Panc1 (cell line): Measurements from ENCODE around the gene SLC6A13. TPM values are rescaled to one million over a fixed set of nuclear protein-coding genes. Genes with fewer than 3 reads are reported as not detected.

Source experiments
- ATAC-seq: fragments of 200-7000 bp; cut with Tn5 transposase; 2 replicates; pipeline ENCODE4 v1.9.1; 2020; ENCODE audit warnings: mild to moderate bottlenecking, moderate library complexity
- BruUV-seq: library from RNA; stranded (reverse); fragments of 400-500 nt; replicated peaks from 2 replicates; lab custom pipeline; 2021; lab: Mats Ljungman, UMichigan
- CTCF ChIA-PET: fragments of 300-600 bp; sonication (Branson Sonifier 250); formaldehyde crosslinking; loops from one replicate; lab custom pipeline; 2022; ENCODE audit warnings: antibody characterized with exemption; lab: Charles Lee
- POLR2A ChIA-PET: fragments of 300-600 bp; sonication (Branson Sonifier 250); formaldehyde crosslinking; loops from one replicate; lab custom pipeline; 2022; ENCODE audit warnings: antibody characterized with exemption; lab: Charles Lee
- DNase-seq: peaks from one replicate; pipeline ENCODE4 v3.0.0-alpha.2; 2010; ENCODE audit warnings: low read depth, low spot score
- H3K27ac ChIP-seq: 2 replicates; pipeline ENCODE4 v1.5.1; 2011; ENCODE audit warnings: mild to moderate bottlenecking, low read length, inconsistent platforms
- H3K27me3 ChIP-seq: fragments of 200-500 bp; sonication (Bioruptor generic); 2 replicates; pipeline ENCODE4 v1.6.0; 2014; ENCODE audit warnings: low read length, inconsistent platforms; ENCODE audit not compliant: control insufficient read depth, insufficient read depth
- H3K36me3 ChIP-seq: fragments of 200-500 bp; sonication (Bioruptor generic); 2 replicates; pipeline ENCODE4 v1.5.1; 2014; ENCODE audit warnings: inconsistent platforms, mild to moderate bottlenecking, low read length, moderate library complexity; ENCODE audit not compliant: control insufficient read depth, insufficient read depth
- H3K4me1 ChIP-seq: 2 replicates; pipeline ENCODE4 v1.5.1; 2011; ENCODE audit warnings: inconsistent platforms, mild to moderate bottlenecking, low read length, moderate library complexity; ENCODE audit not compliant: control insufficient read depth, insufficient read depth
- H3K4me3 ChIP-seq, 2 experiments: 2 replicates each; pipeline ENCODE4 v1.5.1; 2011 to 2012; ENCODE audit warnings: low read depth in 2 of 2, low read length in 2 of 2, mild to moderate bottlenecking in 2 of 2, inconsistent platforms in 1 of 2, moderate library complexity in 1 of 2
- H3K9me3 ChIP-seq: fragments of 200-500 bp; sonication (Bioruptor generic); 2 replicates; pipeline ENCODE4 v1.5.1; 2014; ENCODE audit warnings: low read depth, mild to moderate bottlenecking, inconsistent platforms, low read length, moderate library complexity; ENCODE audit not compliant: control insufficient read depth, insufficient read depth
- POLR2AphosphoS5 ChIP-seq: IDR thresholded peaks from 2 replicates; pipeline ENCODE4 v1.6.1; 2012; ENCODE audit warnings: mild to moderate bottlenecking, low read depth, low read length, moderate library complexity
- REST ChIP-seq, 2 experiments: IDR thresholded peaks; 2 replicates each; pipeline ENCODE4 v1.6.1; 2011 to 2012; ENCODE audit warnings: low read depth in 2 of 2, control low read depth in 1 of 2, low read length in 1 of 2, mild to moderate bottlenecking in 1 of 2, moderate library complexity in 1 of 2; ENCODE audit not compliant: insufficient read depth in 1 of 2
- SIN3A ChIP-seq: IDR thresholded peaks from 2 replicates; pipeline ENCODE4 v1.6.1; 2012; ENCODE audit warnings: low read depth, mild to moderate bottlenecking, low read length, moderate library complexity, borderline replicate concordance; ENCODE audit not compliant: insufficient read depth
- TCF7L2 ChIP-seq: IDR thresholded peaks from 2 replicates; pipeline ENCODE4 v1.6.1; 2011; ENCODE audit warnings: mild to moderate bottlenecking, low read depth, low read length, inconsistent platforms
- in situ Hi-C: cut with HindIII; loops from 2 replicates; pipeline ENCODE4 v1.10.0; 2016; ENCODE audit warnings: low sequenced_read_pairs, low pct_unique_long_range_greater_than_20kb
- intact Hi-C: fragments of 100-400 bp; cut with micrococcal nuclease; formaldehyde crosslinking; loops from one replicate; pipeline ENCODE4 v1.10.0; 2022; ENCODE audit not compliant: unreplicated experiment
- total RNA-seq: library from RNA; stranded (reverse); gene quantifications from one replicate; pipeline ENCODE4 v1.2.1, GENCODE V29; 2021; ENCODE audit not compliant: unreplicated experiment
- TF ChIP-seq, protein P1 (sequence below): fragments of 450-650 bp; IDR thresholded peaks from 2 replicates; pipeline ENCODE4 v1.5.1; 2017; ENCODE audit warnings: mild to moderate bottlenecking

SLC6A13 gene
- total RNA-seq, 1 experiment from 2014 or later = 0.57 TPM

- intact Hi-C loops (no loop called here), in situ Hi-C loops (no loop called here)
- POLR2A ChIA-PET = no interaction called here
- no peak overlapping the region for H3K27ac ChIP-seq
- TF ChIP-seq TCF7L2 (no peak), SIN3A (no peak), REST (IDR thresholded peaks at IDR 0.05; ENCODE audit: insufficient read depth in 1 of 2, low read depth in 2 of 2, low read length in 1 of 2) (no peak), POLR2AphosphoS5 (no peak)
- TF ChIP-seq, protein P1, sequence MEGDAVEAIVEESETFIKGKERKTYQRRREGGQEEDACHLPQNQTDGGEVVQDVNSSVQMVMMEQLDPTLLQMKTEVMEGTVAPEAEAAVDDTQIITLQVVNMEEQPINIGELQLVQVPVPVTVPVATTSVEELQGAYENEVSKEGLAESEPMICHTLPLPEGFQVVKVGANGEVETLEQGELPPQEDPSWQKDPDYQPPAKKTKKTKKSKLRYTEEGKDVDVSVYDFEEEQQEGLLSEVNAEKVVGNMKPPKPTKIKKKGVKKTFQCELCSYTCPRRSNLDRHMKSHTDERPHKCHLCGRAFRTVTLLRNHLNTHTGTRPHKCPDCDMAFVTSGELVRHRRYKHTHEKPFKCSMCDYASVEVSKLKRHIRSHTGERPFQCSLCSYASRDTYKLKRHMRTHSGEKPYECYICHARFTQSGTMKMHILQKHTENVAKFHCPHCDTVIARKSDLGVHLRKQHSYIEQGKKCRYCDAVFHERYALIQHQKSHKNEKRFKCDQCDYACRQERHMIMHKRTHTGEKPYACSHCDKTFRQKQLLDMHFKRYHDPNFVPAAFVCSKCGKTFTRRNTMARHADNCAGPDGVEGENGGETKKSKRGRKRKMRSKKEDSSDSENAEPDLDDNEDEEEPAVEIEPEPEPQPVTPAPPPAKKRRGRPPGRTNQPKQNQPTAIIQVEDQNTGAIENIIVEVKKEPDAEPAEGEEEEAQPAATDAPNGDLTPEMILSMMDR = no peak
- no peak for ATAC-seq
- no peaks in the 10 kb centered on the region for H3K27me3 ChIP-seq
- no peak for DNase-seq
- no peak overlapping the region for H3K4me3 ChIP-seq
- H3K9me3 ChIP-seq = no peaks in the 10 kb centered on the region
- CTCF ChIA-PET = interaction anchor here (0.6 kb wide), 1 partner anchor 66 kb away, joined by 3 read pairs; no protein-coding TSS in a partner anchor
- no TSS peak for BruUV-seq
- H3K4me1 ChIP-seq = no peaks in the 10 kb centered on the region
- no peaks in the 10 kb centered on the region for H3K36me3 ChIP-seq
Measured at GRCh38 chr12:227286-227915, 35.2 kb downstream of the SLC6A13 start.

DNA sequence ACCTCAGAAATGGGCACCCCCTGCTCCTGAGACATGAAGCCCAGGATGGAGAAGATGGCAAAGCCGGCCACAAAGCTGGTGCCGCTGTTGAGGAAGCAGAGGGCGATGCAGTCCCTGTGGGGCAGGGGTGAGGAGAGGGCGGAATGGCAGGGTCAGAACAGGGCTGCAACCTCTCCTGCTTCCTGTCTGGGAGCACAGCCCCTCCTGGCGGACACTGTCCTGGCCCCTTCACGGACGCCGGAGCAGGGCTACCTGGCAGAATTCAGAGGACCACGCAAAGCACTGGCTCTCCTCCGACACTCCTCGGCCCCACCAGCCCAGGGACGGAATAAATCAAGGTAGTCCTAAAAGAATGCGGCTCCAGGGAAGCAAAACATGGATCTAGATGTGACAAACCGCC is 36.2 kb downstream of the SLC6A13 start:
- ChIA-PET POLR2A (no interaction called here), CTCF (no interaction called here)
- DNase-seq (no peak), ATAC-seq (no peak)
- H3K4me1 ChIP-seq = no peaks in the 10 kb centered on the region
- H3K4me3 ChIP-seq = no peak overlapping the region
- intact Hi-C loops (no loop called here), in situ Hi-C loops (no loop called here)
- no peaks in the 10 kb centered on the region for H3K27me3 ChIP-seq
- no peaks in the 10 kb centered on the region for H3K36me3 ChIP-seq
- no TSS peak for BruUV-seq
- no peak overlapping the region for H3K27ac ChIP-seq
- no peak for TF ChIP-seq SIN3A
- no peak for TF ChIP-seq POLR2AphosphoS5
- TF ChIP-seq, protein P1 = no peak
- TF ChIP-seq REST (IDR thresholded peaks at IDR 0.05; ENCODE audit: insufficient read depth in 1 of 2, low read depth in 2 of 2, low read length in 1 of 2) = no peak
- TF ChIP-seq TCF7L2 = no peak
- H3K9me3 ChIP-seq = no peaks in the 10 kb centered on the region
